Measurements from ENCODE around the gene GPATCH1.

DNA sequence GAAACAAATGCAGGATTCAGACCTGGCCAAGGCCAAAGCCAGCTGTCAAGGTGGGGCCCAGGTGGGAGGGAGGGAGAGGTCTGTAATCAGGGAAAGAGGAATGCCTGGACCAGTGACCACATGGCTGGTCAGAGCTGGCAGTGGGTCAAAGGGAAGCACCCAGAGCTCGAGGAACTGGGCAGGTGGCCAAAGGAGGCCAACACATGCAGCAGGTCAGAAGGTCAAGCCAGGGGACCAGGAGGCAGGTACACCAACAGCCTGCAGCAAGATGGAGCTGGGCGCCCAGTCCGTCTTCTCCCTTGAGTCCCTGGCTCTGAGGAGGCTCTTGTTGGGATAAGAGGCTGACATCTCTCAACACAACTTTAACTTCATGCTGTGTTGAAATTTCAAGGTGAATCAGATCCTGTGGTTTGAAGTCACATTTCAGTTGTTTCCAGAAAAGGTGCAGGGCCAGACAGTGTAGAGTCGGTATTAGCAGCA lies 17.1 kb downstream of the GPATCH1 start:
- TF ChIP-seq SIN3A (IDR thresholded peaks at IDR 0.05; ENCODE audit: borderline replicate concordance, insufficient read depth, low read length) = no peak
- no peak for TF ChIP-seq TAF1 (IDR thresholded peaks at IDR 0.05; ENCODE audit: borderline replicate concordance, insufficient read depth, low read length)
